ENCODE measurements around the gene PHGDH. TPM values are rescaled to one million over a fixed set of nuclear protein-coding genes. Genes with fewer than 3 reads are reported as not detected.

The PHGDH gene
- total and polyA plus RNA-seq, 2 donors (not counting 3 experiments of a cell fraction or from before 2014, with no cell fraction given), result 37.9 to 120 TPM

- FAIRE-seq, result no peak
Measured at GRCh38 chr1:119778886-119779560, 67.3 kb downstream of the PHGDH start.

More at GRCh38 chr1:119778886-119779560, 67.3 kb downstream of the PHGDH start:
- Histone ChIP-seq H3K4me1 (ENCODE audit: control insufficient read depth, extremely low read depth, insufficient read depth, low read length) (no peaks in the 10 kb centered on the region), H3K79me2 (ENCODE audit: control insufficient read depth, insufficient read depth, low read length) (no peaks in the 10 kb centered on the region), H3K27me3 (ENCODE audit: control insufficient read depth in 2 of 2, insufficient read depth in 2 of 2, low read length in 2 of 2) (peaks cover 13 to 16% of the 10 kb centered on the region in 2 experiments), H3K9ac (replicated peaks; ENCODE audit: extremely low read depth, insufficient read depth, low read length) (no peak overlapping the region), H3K4me2 (ENCODE audit: insufficient read depth, low read length) (no peak overlapping the region), H3K9me1 (replicated peaks; ENCODE audit: control insufficient read depth, extremely low read depth, insufficient read depth, low read length) (no peaks in the 10 kb centered on the region), H2AFZ (ENCODE audit: low read depth, low read length) (no peak overlapping the region), H3K4me3 (replicated peaks in 1 of 3; ENCODE audit: insufficient read depth in 1 of 3, low read depth in 1 of 3, low read length in 3 of 3) (no peak overlapping the region), H3K36me3 (ENCODE audit: control insufficient read depth in 2 of 2, extremely low read depth in 1 of 2, insufficient read depth in 2 of 2, low read length in 2 of 2) (no peaks in the 10 kb centered on the region), H4K20me1 (replicated peaks; ENCODE audit: control insufficient read depth, extremely low read depth, insufficient read depth, low read length) (no peaks in the 10 kb centered on the region), H3K27ac (ENCODE audit: insufficient read depth, low read depth, low read length) (no peak overlapping the region), H3K9me3 (replicated peaks; ENCODE audit: control insufficient read depth, insufficient read depth, low read length) (no peaks in the 10 kb centered on the region)
- ChIA-PET CTCF (interaction anchor here (0.9 to 2.9 kb wide), 2 partner anchors 30 to 34 kb away, joined by 3 to 11 read pairs; no protein-coding TSS in a partner anchor), POLR2A (no interaction called here)
- no TSS peak for BruUV-seq (replicated peaks)
- DNase-seq (ENCODE audit: low read depth, low spot score), result no peak
- dilution Hi-C loops (cut with MboI; ENCODE audit: extremely low pct_ligation_motif_present, low sequenced_read_pairs), result no loop called here
- intact Hi-C loops (cut with micrococcal nuclease), result no loop called here
- TF ChIP-seq, protein P1, sequence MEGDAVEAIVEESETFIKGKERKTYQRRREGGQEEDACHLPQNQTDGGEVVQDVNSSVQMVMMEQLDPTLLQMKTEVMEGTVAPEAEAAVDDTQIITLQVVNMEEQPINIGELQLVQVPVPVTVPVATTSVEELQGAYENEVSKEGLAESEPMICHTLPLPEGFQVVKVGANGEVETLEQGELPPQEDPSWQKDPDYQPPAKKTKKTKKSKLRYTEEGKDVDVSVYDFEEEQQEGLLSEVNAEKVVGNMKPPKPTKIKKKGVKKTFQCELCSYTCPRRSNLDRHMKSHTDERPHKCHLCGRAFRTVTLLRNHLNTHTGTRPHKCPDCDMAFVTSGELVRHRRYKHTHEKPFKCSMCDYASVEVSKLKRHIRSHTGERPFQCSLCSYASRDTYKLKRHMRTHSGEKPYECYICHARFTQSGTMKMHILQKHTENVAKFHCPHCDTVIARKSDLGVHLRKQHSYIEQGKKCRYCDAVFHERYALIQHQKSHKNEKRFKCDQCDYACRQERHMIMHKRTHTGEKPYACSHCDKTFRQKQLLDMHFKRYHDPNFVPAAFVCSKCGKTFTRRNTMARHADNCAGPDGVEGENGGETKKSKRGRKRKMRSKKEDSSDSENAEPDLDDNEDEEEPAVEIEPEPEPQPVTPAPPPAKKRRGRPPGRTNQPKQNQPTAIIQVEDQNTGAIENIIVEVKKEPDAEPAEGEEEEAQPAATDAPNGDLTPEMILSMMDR (IDR thresholded peaks at IDR 0.05; ENCODE audit: extremely low read depth in 1 of 2, insufficient read depth in 1 of 2, low read depth in 1 of 2, low read length in 2 of 2), result no peak
- TF ChIP-seq, protein P2, sequence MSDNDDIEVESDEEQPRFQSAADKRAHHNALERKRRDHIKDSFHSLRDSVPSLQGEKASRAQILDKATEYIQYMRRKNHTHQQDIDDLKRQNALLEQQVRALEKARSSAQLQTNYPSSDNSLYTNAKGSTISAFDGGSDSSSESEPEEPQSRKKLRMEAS (IDR thresholded peaks at IDR 0.05; ENCODE audit: insufficient read depth, insufficient read length), result no peak
- TF ChIP-seq GATA2 (IDR thresholded peaks at IDR 0.05; ENCODE audit: insufficient read depth, insufficient read length, low read depth, low read length) (no peak), MYC (IDR thresholded peaks at IDR 0.05; ENCODE audit: low read depth, low read length) (no peak), FOS (IDR thresholded peaks at IDR 0.05; ENCODE audit: borderline replicate concordance, insufficient read depth, low read length) (no peak)
